Measurements from ENCODE around the gene GASK1A.

DNA sequence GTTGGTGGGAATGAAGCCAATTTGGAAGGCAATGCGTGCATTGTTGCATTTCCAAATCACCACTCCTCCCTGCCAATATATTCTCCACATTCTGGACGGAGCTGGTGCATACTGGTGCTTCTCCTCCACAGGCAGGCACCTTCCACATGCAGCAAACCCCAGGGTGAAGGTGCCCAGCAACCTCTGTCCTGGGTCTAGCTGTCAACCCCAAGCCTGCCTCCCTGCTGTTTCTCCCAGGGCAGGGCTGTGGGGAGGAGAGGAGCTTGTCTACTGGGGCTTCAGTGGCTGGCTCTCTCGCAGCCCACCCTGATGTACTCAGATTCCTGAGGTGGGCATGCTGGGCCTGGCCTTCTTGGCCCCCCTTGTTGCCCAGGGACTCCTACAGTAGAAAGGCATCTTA, 20.1 kb downstream of the GASK1A start:
- TF ChIP-seq, protein P1, sequence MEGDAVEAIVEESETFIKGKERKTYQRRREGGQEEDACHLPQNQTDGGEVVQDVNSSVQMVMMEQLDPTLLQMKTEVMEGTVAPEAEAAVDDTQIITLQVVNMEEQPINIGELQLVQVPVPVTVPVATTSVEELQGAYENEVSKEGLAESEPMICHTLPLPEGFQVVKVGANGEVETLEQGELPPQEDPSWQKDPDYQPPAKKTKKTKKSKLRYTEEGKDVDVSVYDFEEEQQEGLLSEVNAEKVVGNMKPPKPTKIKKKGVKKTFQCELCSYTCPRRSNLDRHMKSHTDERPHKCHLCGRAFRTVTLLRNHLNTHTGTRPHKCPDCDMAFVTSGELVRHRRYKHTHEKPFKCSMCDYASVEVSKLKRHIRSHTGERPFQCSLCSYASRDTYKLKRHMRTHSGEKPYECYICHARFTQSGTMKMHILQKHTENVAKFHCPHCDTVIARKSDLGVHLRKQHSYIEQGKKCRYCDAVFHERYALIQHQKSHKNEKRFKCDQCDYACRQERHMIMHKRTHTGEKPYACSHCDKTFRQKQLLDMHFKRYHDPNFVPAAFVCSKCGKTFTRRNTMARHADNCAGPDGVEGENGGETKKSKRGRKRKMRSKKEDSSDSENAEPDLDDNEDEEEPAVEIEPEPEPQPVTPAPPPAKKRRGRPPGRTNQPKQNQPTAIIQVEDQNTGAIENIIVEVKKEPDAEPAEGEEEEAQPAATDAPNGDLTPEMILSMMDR (conservative IDR thresholded peaks at IDR 0.05; ENCODE audit: low read depth, low read length), result no peak
- no peak for TF ChIP-seq EZH2 (IDR thresholded peaks at IDR 0.05; ENCODE audit: low read length, unreplicated experiment)
